IMR-90 (cell line): ENCODE data around the gene ABHD12B. TPM values are rescaled to one million over a fixed set of nuclear protein-coding genes. Genes with fewer than 3 reads are reported as not detected.

Experiments
- ATAC-seq: fragments of 200-7000 bp; cut with Tn5 transposase; 2 replicates; pipeline ENCODE4 v1.9.1; 2020; ENCODE audit warnings: low read depth, mild to moderate bottlenecking, moderate library complexity
- BruUV-seq: library from RNA; stranded (reverse); fragments of 400-500 nt; replicated peaks from 2 replicates; lab custom pipeline; 2021; lab: Mats Ljungman, UMichigan
- CTCF ChIA-PET: fragments of 300-600 bp; formaldehyde crosslinking; extraction: SDS; loops from one replicate; lab custom pipeline; 2021; ENCODE audit warnings: antibody characterized with exemption; lab: Yijun Ruan, JAX
- POLR2A ChIA-PET: fragments of 300-600 bp; sonication (Branson Sonifier 250); formaldehyde crosslinking; loops from one replicate; lab custom pipeline; 2022; ENCODE audit warnings: antibody characterized with exemption; ENCODE audit not compliant: unreplicated experiment; lab: Charles Lee
- DNase-seq: peaks from one replicate; pipeline ENCODE4 v3.0.0; 2013
- H2AFZ ChIP-seq: replicated peaks from 2 replicates; pipeline ENCODE3; 2013; ENCODE audit warnings: low read length, mild to moderate bottlenecking; ENCODE audit not compliant: poor library complexity
- H2AK5ac ChIP-seq: 2 replicates; pipeline ENCODE4 v1.6.1; 2013; ENCODE audit warnings: low read depth, low read length, inconsistent platforms
- H2AK9ac ChIP-seq: replicated peaks from 2 replicates; pipeline ENCODE3; 2013; ENCODE audit warnings: mild to moderate bottlenecking, low read depth, low read length, moderate library complexity; ENCODE audit not compliant: poor library complexity
- H2BK120ac ChIP-seq: 2 replicates; pipeline ENCODE4 v1.6.1; 2013; ENCODE audit warnings: low read depth, low read length, inconsistent platforms
- H2BK15ac ChIP-seq: 3 replicates; pipeline ENCODE4 v1.6.1; 2013; ENCODE audit warnings: low read depth, low read length, inconsistent platforms
- H2BK20ac ChIP-seq: 2 replicates; pipeline ENCODE4 v1.6.1; 2013; ENCODE audit warnings: low read depth, mild to moderate bottlenecking, inconsistent platforms, low read length, moderate library complexity
- H2BK5ac ChIP-seq: 2 replicates; pipeline ENCODE4 v1.6.1; 2013; ENCODE audit warnings: mild to moderate bottlenecking, low read depth, low read length, inconsistent platforms; ENCODE audit not compliant: poor library complexity, severe bottlenecking
- H3K14ac ChIP-seq: replicated peaks from 2 replicates; pipeline ENCODE4 v1.6.1; 2013; ENCODE audit warnings: low read depth, low read length, inconsistent platforms
- H3K18ac ChIP-seq: 2 replicates; pipeline ENCODE4 v1.6.1; 2013; ENCODE audit warnings: low read depth, low read length, control low read depth
- H3K23ac ChIP-seq: 2 replicates; pipeline ENCODE4 v1.6.1; 2013; ENCODE audit warnings: low read depth, low read length, inconsistent platforms
- H3K27ac ChIP-seq: 2 replicates; pipeline ENCODE4 v1.5.1; 2013; ENCODE audit warnings: mild to moderate bottlenecking, control low read depth, low read length; ENCODE audit not compliant: insufficient read depth
- H3K27me3 ChIP-seq: 2 replicates; pipeline ENCODE4 v1.6.1; 2013; ENCODE audit warnings: low read length; ENCODE audit not compliant: control insufficient read depth, insufficient read depth
- H3K36me3 ChIP-seq: 2 replicates; pipeline ENCODE4 v1.6.1; 2013; ENCODE audit warnings: low read length, mixed read lengths; ENCODE audit not compliant: control insufficient read depth, insufficient read depth
- H3K4ac ChIP-seq: 2 replicates; pipeline ENCODE4 v1.6.1; 2013; ENCODE audit warnings: low read depth, low read length, inconsistent platforms
- H3K4me1 ChIP-seq: 2 replicates; pipeline ENCODE4 v1.6.1; 2013; ENCODE audit warnings: low read length, mixed read lengths; ENCODE audit not compliant: control insufficient read depth, insufficient read depth
- H3K4me2 ChIP-seq: 2 replicates; pipeline ENCODE4 v1.6.1; 2013; ENCODE audit warnings: low read depth, mild to moderate bottlenecking, control low read depth, low read length, moderate library complexity
- H3K4me3 ChIP-seq: 2 replicates; pipeline ENCODE4 v1.5.1; 2013; ENCODE audit warnings: low read depth, mild to moderate bottlenecking, control low read depth, low read length, moderate library complexity; ENCODE audit not compliant: insufficient read depth
- H3K56ac ChIP-seq: 2 replicates; pipeline ENCODE4 v1.6.1; 2013; ENCODE audit warnings: low read length, inconsistent platforms; ENCODE audit not compliant: insufficient read depth; ENCODE audit errors: extremely low read depth
- H3K79me1 ChIP-seq, 2 experiments: 2 replicates each; pipeline ENCODE4 v1.6.1; 2013; ENCODE audit warnings: low read length in 2 of 2, inconsistent platforms in 1 of 2, low read depth in 1 of 2
- H3K9ac ChIP-seq: 2 replicates; pipeline ENCODE4 v1.6.1; 2013; ENCODE audit warnings: low read depth, low read length, control low read depth
- H3K9me1 ChIP-seq: 2 replicates; pipeline ENCODE4 v1.6.1; 2013; ENCODE audit warnings: low read length, inconsistent platforms; ENCODE audit not compliant: insufficient read depth
- H3K9me3 ChIP-seq: 2 replicates; pipeline ENCODE4 v1.6.1; 2013; ENCODE audit warnings: low read length; ENCODE audit not compliant: control insufficient read depth, insufficient read depth
- H4K20me1 ChIP-seq: 2 replicates; pipeline ENCODE4 v1.6.1; 2013; ENCODE audit warnings: low read length, inconsistent platforms; ENCODE audit not compliant: insufficient read depth
- H4K5ac ChIP-seq: 2 replicates; pipeline ENCODE4 v1.6.1; 2013; ENCODE audit warnings: mild to moderate bottlenecking, low read depth, low read length, control low read depth
- H4K8ac ChIP-seq, 2 experiments: 2 replicates each; pipeline ENCODE4 v1.6.1; 2013; ENCODE audit warnings: low read depth in 2 of 2, low read length in 2 of 2, control low read depth in 1 of 2, inconsistent platforms in 1 of 2
- H4K91ac ChIP-seq: 2 replicates; pipeline ENCODE4 v1.6.1; 2013; ENCODE audit warnings: low read depth, low read length, inconsistent platforms; ENCODE audit not compliant: insufficient read depth
- CEBPB ChIP-seq: IDR thresholded peaks from 2 replicates; pipeline ENCODE4 v1.6.1; 2012; ENCODE audit warnings: low read depth, low read length, improper control_type of control experiment
- MAZ ChIP-seq: IDR thresholded peaks from 2 replicates; pipeline ENCODE4 v1.6.1; 2012; ENCODE audit warnings: low read depth, mild to moderate bottlenecking, low read length, improper control_type of control experiment, moderate library complexity, borderline replicate concordance
- MXI1 ChIP-seq: IDR thresholded peaks from 2 replicates; pipeline ENCODE4 v1.6.1; 2012; ENCODE audit warnings: low read depth, mild to moderate bottlenecking, low read length, moderate library complexity, borderline replicate concordance
- POLR2A ChIP-seq: IDR thresholded peaks from 2 replicates; pipeline ENCODE4 v1.6.1; 2012; ENCODE audit warnings: mild to moderate bottlenecking, low read depth, low read length
- WGBS, 2 experiments: methylation state at CpG; one replicate each; pipeline versions ENCODE4 v1.1.5 to v1.1.7; 2013; ENCODE audit warnings: missing lambda C conversion rate in 2 of 2; ENCODE audit not compliant: insufficient read length in 1 of 2; ENCODE audit errors: extremely low coverage in 2 of 2; 5-methylcytosine and 5-hydroxymethylcytosine counted together
- dilution Hi-C: fragments of 300-500 bp; cut with HindIII; formaldehyde crosslinking; loops from one replicate; pipeline ENCODE4 v1.14.3; 2018; ENCODE audit warnings: low sequenced_read_pairs; ENCODE audit not compliant: unreplicated experiment
- in situ Hi-C: fragments of 300-500 bp; cut with MboI; formaldehyde crosslinking; loops from 3 replicates; pipeline ENCODE4 v1.14.3; 2019; ENCODE audit warnings: low sequenced_read_pairs, inconsistent platforms, mixed read lengths
- intact Hi-C: fragments of 100-400 bp; cut with micrococcal nuclease; formaldehyde crosslinking; loops from 2 replicates; pipeline ENCODE4 v1.10.0; 2022
- polyA plus RNA-seq, 3 experiments: library from polyadenylated mRNA; depleted of rRNA; stranded (reverse); fragments of >200 nt; gene quantifications; 2 replicates each; pipeline ENCODE4 v1.2.3, GENCODE V29; 2012; ENCODE audit warnings: low replicate concordance in 1 of 3
- total RNA-seq: library from RNA; depleted of rRNA; stranded (reverse); fragments of >200 nt; gene quantifications from 2 replicates; pipeline ENCODE4 v1.2.3, GENCODE V29; 2012
- TF ChIP-seq, protein P1 (sequence below): conservative IDR thresholded peaks from 2 replicates; pipeline ENCODE4 v1.5.1; 2012; ENCODE audit warnings: mild to moderate bottlenecking, low read depth, low read length, improper control_type of control experiment
- TF ChIP-seq, protein P2 (sequence below): fragments of 150-350 bp; IDR thresholded peaks from 2 replicates; pipeline ENCODE4 v1.6.1; 2017; ENCODE audit warnings: mild to moderate bottlenecking, antibody characterized with exemption, low read length, low read depth

Gene ABHD12B
- total and polyA plus RNA-seq, 2 of the 4 experiments (the other 2 are of a cell fraction), result 0.18 TPM; not detected in 1

DNA sequence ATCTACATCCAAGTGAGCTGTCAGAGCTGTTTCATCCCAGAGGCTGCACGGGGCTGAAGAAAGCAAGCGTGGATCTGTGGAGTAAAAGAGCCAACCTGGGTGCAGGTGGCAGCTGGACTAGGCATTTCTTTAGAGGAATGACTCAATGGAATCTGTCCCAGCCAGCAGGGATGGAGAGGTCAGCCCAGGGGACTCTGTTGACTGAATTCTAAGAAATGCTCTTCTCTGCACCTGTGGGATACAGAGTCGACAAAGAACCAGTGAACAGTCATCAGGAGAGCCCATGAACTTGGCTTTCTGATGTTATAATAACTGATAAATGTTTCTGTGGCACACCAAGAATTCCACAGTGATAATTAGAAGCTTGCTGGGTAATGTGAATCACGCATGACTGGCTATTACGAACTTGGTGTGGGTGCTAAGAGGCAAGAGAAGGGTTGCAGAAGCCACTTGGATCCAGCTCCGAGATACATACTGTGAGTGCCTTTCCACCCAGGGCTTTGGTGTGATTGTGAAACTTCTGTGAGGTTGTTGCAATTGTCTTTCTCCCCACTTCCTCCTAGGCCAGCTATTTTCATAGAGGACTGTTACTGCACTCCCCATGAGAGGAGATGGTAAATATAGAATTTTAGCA lies 56.3 kb downstream of the ABHD12B start:
- Histone ChIP-seq H4K91ac (no peak overlapping the region), H4K20me1 (no peaks in the 10 kb centered on the region), H3K9me3 (no peaks in the 10 kb centered on the region), H3K4me3 (no peak overlapping the region), H2BK120ac (no peak overlapping the region), H3K36me3 (peaks cover 16% of the 10 kb centered on the region), H3K4me2 (no peak overlapping the region), H3K18ac (no peak overlapping the region), H2BK20ac (no peak overlapping the region; the same call in 1 of the 2 replicates), H3K79me1 (no peaks in the 10 kb centered on the region), H2BK15ac (no peak overlapping the region), H3K9ac (no peak overlapping the region), H3K4me1 (peaks cover 3% of the 10 kb centered on the region), H3K4ac (no peak overlapping the region), H3K27me3 (no peaks in the 10 kb centered on the region), H2AK9ac (peak overlapping the region; percentile 52), H3K9me1 (peaks cover 2% of the 10 kb centered on the region; the same call in 1 of the 2 replicates), H3K56ac (no peak overlapping the region), H3K23ac (no peak overlapping the region), H3K27ac (no peak overlapping the region), H3K14ac (no peak overlapping the region), H4K5ac (no peak overlapping the region), H2AK5ac (no peak overlapping the region), H2BK5ac (peak overlapping the region; percentile 30), H2AFZ (no peak overlapping the region), H4K8ac (no peak overlapping the region)
- in situ Hi-C loops (no loop called here), intact Hi-C loops (no loop called here), dilution Hi-C loops (no loop called here)
- WGBS, 2 experiments, result 100% methylated on average over 2 of the region's 6 CpGs; no CpG with 5 or more reads in 1 of the 2 experiments
- POLR2A ChIA-PET, result no interaction called here
- ATAC-seq, result peak; percentile 85
- DNase-seq, result peak; percentile 85
- BruUV-seq, result no TSS peak
- CTCF ChIA-PET, result interaction anchor here (0.7 kb wide), 1 partner anchor 208 kb away, joined by 3 read pairs; no protein-coding TSS in a partner anchor
- TF ChIP-seq, protein P1, sequence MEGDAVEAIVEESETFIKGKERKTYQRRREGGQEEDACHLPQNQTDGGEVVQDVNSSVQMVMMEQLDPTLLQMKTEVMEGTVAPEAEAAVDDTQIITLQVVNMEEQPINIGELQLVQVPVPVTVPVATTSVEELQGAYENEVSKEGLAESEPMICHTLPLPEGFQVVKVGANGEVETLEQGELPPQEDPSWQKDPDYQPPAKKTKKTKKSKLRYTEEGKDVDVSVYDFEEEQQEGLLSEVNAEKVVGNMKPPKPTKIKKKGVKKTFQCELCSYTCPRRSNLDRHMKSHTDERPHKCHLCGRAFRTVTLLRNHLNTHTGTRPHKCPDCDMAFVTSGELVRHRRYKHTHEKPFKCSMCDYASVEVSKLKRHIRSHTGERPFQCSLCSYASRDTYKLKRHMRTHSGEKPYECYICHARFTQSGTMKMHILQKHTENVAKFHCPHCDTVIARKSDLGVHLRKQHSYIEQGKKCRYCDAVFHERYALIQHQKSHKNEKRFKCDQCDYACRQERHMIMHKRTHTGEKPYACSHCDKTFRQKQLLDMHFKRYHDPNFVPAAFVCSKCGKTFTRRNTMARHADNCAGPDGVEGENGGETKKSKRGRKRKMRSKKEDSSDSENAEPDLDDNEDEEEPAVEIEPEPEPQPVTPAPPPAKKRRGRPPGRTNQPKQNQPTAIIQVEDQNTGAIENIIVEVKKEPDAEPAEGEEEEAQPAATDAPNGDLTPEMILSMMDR, result no peak
- TF ChIP-seq MAZ, result no peak
- TF ChIP-seq, protein P2, sequence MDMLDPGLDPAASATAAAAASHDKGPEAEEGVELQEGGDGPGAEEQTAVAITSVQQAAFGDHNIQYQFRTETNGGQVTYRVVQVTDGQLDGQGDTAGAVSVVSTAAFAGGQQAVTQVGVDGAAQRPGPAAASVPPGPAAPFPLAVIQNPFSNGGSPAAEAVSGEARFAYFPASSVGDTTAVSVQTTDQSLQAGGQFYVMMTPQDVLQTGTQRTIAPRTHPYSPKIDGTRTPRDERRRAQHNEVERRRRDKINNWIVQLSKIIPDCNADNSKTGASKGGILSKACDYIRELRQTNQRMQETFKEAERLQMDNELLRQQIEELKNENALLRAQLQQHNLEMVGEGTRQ, result no peak
- no peak for TF ChIP-seq MXI1
- TF ChIP-seq POLR2A, result no peak
- TF ChIP-seq CEBPB, result peak; percentile 95
